IMR-90 (cell line): Measurements from ENCODE around the gene MORF4L2.

Experiments used
- BHLHE40 ChIP-seq: fragments of 150-350 bp; IDR thresholded peaks from 2 replicates; pipeline ENCODE4 v1.6.1; 2016; ENCODE audit warnings: mild to moderate bottlenecking, low read depth, low read length
- CEBPB ChIP-seq: IDR thresholded peaks from 2 replicates; pipeline ENCODE4 v1.6.1; 2012; ENCODE audit warnings: low read depth, low read length, improper control_type of control experiment
- CHD1 ChIP-seq: IDR thresholded peaks from 2 replicates; pipeline ENCODE4 v1.6.1; 2012; ENCODE audit warnings: low read depth, low read length, improper control_type of control experiment
- CTCF ChIP-seq: conservative IDR thresholded peaks from 2 replicates; pipeline ENCODE4 v1.5.1; 2012; ENCODE audit warnings: mild to moderate bottlenecking, low read depth, low read length, improper control_type of control experiment
- ELK1 ChIP-seq: fragments of 150-350 bp; IDR thresholded peaks from 2 replicates; pipeline ENCODE4 v1.6.1; 2016; ENCODE audit warnings: low read depth, mild to moderate bottlenecking, low read length, moderate library complexity, borderline replicate concordance
- MAFK ChIP-seq: IDR thresholded peaks from 2 replicates; pipeline ENCODE4 v1.6.1; 2012; ENCODE audit warnings: low read depth, low read length, improper control_type of control experiment
- MAZ ChIP-seq: IDR thresholded peaks from 2 replicates; pipeline ENCODE4 v1.6.1; 2012; ENCODE audit warnings: low read depth, mild to moderate bottlenecking, low read length, improper control_type of control experiment, moderate library complexity, borderline replicate concordance
- NFE2L2 ChIP-seq: fragments of 150-350 bp; IDR thresholded peaks from 2 replicates; pipeline ENCODE4 v1.6.1; 2016; ENCODE audit warnings: low read depth, mild to moderate bottlenecking, low read length
- POLR2A ChIP-seq: IDR thresholded peaks from 2 replicates; pipeline ENCODE4 v1.6.1; 2012; ENCODE audit warnings: mild to moderate bottlenecking, low read depth, low read length
- RAD21 ChIP-seq: IDR thresholded peaks from 2 replicates; pipeline ENCODE4 v1.6.1; 2012; ENCODE audit warnings: low read length, improper control_type of control experiment
- RCOR1 ChIP-seq: IDR thresholded peaks from 2 replicates; pipeline ENCODE4 v1.6.1; 2012; ENCODE audit warnings: mild to moderate bottlenecking, low read length, improper control_type of control experiment; ENCODE audit not compliant: insufficient replicate concordance
- RFX5 ChIP-seq: IDR thresholded peaks from 2 replicates; pipeline ENCODE4 v1.8.0; 2012; ENCODE audit warnings: low read depth, mild to moderate bottlenecking, low read length, moderate library complexity
- SMC3 ChIP-seq: fragments of 150-350 bp; IDR thresholded peaks from 2 replicates; pipeline ENCODE4 v1.6.1; 2016; ENCODE audit warnings: low read depth, mild to moderate bottlenecking, antibody characterized with exemption, low read length, moderate library complexity
- USF2 ChIP-seq: fragments of 150-350 bp; IDR thresholded peaks from 2 replicates; pipeline ENCODE4 v1.6.1; 2017; ENCODE audit warnings: mild to moderate bottlenecking, antibody characterized with exemption, low read length, low read depth

- no peak for TF ChIP-seq CTCF
- TF ChIP-seq POLR2A, result no peak
- no peak for TF ChIP-seq NFE2L2
- no peak for TF ChIP-seq SMC3
- TF ChIP-seq CHD1, result no peak
- no peak for TF ChIP-seq RFX5
- TF ChIP-seq MAZ, result no peak
- TF ChIP-seq BHLHE40, result no peak
- TF ChIP-seq ELK1, result no peak
- no peak for TF ChIP-seq MAFK
- TF ChIP-seq USF2, result no peak
- no peak for TF ChIP-seq RCOR1
- TF ChIP-seq CEBPB, result no peak
- no peak for TF ChIP-seq RAD21
Measured at GRCh38 chrX:103722505-103722904, 36.0 kb upstream of the MORF4L2 start.
